ENCODE results near the gene CCN2. TPM values are rescaled to one million over a fixed set of nuclear protein-coding genes. Genes with fewer than 3 reads are reported as not detected.
"Not testable (repeated sequence)": the region's sequence is repeated elsewhere in the genome, so short reads cannot be mapped to it uniquely, and the experiment has no call there.

Gene CCN2
- total RNA-seq, 1 donor from 2014 or later = 33.5 TPM

DNA sequence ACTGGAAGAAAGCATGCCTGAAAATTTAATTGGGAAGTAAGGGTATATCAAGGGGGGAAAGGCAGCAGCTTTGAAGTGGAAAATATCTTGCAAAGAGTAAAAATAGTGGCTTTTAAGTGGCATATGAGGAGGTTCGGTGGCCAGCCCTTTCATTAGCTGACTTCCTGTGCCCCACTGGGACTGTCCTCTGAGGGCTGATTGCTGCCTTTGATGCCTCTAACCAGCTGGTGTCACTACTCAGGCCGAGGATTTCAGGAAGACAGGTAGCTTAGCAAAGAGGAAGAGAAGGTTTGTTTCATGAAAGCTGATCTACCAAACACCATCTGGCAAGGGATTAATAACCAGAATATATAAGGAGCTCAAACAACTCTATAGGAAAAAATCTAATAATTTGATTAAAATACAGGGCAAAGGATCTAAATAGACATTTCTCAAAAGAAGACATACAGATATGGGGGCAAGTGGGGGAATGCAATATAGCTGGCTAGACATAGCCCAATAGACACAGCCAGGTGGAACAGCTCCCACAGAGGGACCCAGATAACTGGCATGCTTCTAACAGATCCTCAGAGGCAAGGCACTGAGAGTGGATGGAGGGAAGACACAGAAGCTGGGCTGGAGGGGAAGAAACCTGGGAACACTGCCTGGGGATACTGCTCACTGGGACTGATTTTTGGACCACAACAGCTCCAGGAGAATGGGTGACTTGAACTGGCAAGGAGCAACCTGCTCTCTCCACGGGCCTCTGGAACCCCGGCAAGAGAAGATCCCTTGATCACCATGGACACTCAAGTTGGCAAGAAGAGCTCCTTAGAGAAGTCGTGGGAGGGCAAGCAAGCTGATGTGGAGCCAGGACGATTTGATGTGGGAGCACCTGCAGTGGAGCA, 33.2 kb downstream of the CCN2 start:
- no peaks in the 10 kb centered on the region for H3K36me3 Mint-ChIP-seq (ENCODE audit: insufficient read depth)
- peaks cover 4% of the 10 kb centered on the region for H3K9me3 Mint-ChIP-seq (ENCODE audit: low read depth)
- peaks cover 3% of the 10 kb centered on the region for H3K27me3 Mint-ChIP-seq
- H3K4me3 Mint-ChIP-seq (ENCODE audit: low read depth) = no peak overlapping the region
- TF ChIP-seq, protein P1, sequence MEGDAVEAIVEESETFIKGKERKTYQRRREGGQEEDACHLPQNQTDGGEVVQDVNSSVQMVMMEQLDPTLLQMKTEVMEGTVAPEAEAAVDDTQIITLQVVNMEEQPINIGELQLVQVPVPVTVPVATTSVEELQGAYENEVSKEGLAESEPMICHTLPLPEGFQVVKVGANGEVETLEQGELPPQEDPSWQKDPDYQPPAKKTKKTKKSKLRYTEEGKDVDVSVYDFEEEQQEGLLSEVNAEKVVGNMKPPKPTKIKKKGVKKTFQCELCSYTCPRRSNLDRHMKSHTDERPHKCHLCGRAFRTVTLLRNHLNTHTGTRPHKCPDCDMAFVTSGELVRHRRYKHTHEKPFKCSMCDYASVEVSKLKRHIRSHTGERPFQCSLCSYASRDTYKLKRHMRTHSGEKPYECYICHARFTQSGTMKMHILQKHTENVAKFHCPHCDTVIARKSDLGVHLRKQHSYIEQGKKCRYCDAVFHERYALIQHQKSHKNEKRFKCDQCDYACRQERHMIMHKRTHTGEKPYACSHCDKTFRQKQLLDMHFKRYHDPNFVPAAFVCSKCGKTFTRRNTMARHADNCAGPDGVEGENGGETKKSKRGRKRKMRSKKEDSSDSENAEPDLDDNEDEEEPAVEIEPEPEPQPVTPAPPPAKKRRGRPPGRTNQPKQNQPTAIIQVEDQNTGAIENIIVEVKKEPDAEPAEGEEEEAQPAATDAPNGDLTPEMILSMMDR (IDR thresholded peaks at IDR 0.05; ENCODE audit: unreplicated experiment) = no peak
- no peak for DNase-seq (ENCODE audit: low spot score, unreplicated experiment)
- no peak overlapping the region for H3K27ac Mint-ChIP-seq
- H3K4me1 Mint-ChIP-seq (ENCODE audit: low read depth) = no peaks in the 10 kb centered on the region

DNA sequence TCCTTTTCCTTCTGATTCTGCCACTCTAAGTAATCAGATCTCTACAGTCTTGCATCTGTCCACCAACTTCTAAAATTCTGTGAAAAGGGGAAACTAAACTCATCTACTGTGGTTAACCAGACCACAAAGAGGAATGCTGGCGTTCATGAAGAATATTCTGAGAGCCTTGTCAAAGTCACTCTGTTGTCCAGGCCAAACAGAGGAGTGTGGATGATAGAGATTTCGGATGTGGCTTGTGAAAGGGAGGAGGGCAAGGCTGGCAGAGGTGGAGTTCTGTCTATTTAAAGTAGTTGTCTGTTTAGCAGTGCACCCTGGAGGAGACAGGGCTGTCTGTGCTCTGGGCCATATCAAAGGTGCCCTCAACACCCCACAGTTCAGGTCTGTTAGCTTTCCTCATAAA, 33.9 kb downstream of the CCN2 start:
- peaks cover 4% of the 10 kb centered on the region for H3K9me3 Mint-ChIP-seq (ENCODE audit: low read depth)
- H3K4me1 Mint-ChIP-seq (ENCODE audit: low read depth) = no peaks in the 10 kb centered on the region
- DNase-seq (ENCODE audit: low spot score, unreplicated experiment) = no peak
- H3K27ac Mint-ChIP-seq = no peak overlapping the region
- H3K4me3 Mint-ChIP-seq (ENCODE audit: low read depth) = no peak overlapping the region
- TF ChIP-seq, protein P1 (IDR thresholded peaks at IDR 0.05; ENCODE audit: unreplicated experiment) = no peak
- no peaks in the 10 kb centered on the region for H3K36me3 Mint-ChIP-seq (ENCODE audit: insufficient read depth)
- H3K27me3 Mint-ChIP-seq = peaks cover 3% of the 10 kb centered on the region

DNA sequence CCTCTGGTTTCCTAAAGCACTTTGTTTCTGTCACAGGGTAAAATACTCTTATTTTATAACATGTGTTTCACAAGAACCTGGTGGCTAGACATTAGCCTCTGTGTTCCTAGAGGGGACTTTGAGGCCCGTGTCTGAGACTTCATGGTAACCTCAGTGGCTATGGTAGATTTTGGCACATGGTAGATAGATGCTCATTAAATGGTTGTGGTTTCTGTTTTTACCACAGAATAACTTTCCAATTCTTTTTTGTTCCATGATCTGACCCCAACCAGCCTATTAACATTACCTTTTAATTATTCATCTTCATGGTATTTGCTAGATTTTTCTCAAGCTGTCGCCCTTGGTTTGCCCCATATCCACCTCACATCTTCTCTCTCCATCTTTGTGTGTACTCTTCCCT, 34.3 kb downstream of the CCN2 start:
- Mint-ChIP-seq H3K9me3 (ENCODE audit: low read depth) (peaks cover 4% of the 10 kb centered on the region), H3K27ac (no peak overlapping the region), H3K4me1 (ENCODE audit: low read depth) (no peaks in the 10 kb centered on the region), H3K36me3 (ENCODE audit: insufficient read depth) (no peaks in the 10 kb centered on the region), H3K27me3 (peaks cover 3% of the 10 kb centered on the region), H3K4me3 (ENCODE audit: low read depth) (no peak overlapping the region)
- TF ChIP-seq, protein P1 (IDR thresholded peaks at IDR 0.05; ENCODE audit: unreplicated experiment) = no peak
- DNase-seq (ENCODE audit: low spot score, unreplicated experiment) = no peak

DNA sequence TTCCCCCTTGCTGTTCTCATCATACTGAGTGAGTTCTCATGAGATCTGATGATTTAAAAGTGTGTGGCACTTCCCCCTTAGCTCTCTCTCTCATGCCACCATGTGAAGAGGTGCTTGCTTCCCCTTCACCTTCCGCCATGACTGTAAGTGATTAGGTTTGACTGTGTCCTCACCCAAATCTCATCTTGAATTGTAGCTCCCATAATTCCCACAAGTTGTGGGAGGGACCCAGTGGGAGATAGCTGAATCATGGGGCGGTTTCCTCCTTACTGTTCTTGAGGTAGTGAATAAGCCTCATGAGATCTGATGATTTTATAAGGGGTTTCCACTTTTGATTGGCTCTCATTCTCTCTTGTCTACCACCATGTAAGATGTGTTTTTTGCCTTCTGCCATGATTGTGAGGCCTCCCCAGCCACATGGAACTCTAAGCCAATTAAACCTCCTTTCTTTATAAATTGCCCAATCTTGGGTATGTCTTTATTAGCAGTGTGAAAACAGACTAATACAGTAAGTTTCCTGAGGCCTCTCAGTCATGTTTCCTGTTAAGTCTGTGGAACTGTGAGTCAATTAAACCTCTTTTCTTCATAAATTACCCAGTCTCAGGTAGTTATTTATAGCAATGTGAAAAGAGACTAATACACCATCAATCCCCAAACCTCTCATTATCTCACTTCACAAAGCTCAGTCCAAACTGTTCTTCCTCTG, 34.9 kb downstream of the CCN2 start:
- not testable (repeated sequence) for DNase-seq (ENCODE audit: low spot score, unreplicated experiment); H3K27me3 Mint-ChIP-seq; H3K9me3 Mint-ChIP-seq (ENCODE audit: low read depth); H3K27ac Mint-ChIP-seq; H3K36me3 Mint-ChIP-seq (ENCODE audit: insufficient read depth); H3K4me1 Mint-ChIP-seq (ENCODE audit: low read depth); H3K4me3 Mint-ChIP-seq (ENCODE audit: low read depth)

DNA sequence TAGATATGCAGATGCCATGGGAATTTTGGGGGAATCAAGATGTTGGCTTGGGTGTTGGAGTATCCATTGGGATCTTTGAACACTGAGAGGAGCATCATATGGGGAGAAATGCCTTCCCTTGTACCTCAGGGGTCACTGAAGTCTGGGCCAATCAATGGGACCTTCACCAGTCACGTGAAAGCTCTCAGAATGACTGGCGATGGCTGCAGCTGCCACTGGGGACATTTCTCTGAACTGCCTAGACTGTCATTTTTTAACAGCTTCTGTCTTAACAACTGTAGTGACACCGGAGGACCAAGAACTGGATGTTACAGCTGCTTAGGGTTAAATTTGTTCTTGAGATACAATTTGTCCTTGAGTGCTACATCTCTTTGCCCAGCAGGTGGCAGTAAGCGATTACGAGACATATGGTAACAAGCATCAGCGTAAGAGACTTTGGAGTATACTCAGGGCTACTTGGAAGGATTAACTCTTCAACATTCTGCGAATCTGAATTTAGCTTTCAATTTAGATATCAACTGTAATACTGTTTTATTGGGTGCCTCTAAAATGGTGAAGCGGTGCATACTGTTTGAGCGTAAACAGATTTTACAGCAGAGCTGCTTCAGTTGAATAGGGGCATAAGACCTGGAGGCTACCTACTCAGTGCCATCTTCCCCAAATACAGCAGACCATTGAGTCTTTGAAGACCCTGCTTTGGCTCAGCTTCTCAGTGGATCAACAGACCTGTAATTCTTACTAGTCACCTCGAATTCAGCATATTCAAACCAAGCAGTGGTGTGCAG, 36.0 kb downstream of the CCN2 start:
- Mint-ChIP-seq H3K4me3 (ENCODE audit: low read depth) (no peak overlapping the region), H3K36me3 (ENCODE audit: insufficient read depth) (no peaks in the 10 kb centered on the region), H3K27ac (no peak overlapping the region), H3K27me3 (peaks cover 3% of the 10 kb centered on the region), H3K4me1 (ENCODE audit: low read depth) (no peaks in the 10 kb centered on the region), H3K9me3 (ENCODE audit: low read depth) (peaks cover 4% of the 10 kb centered on the region)
- TF ChIP-seq, protein P1 (IDR thresholded peaks at IDR 0.05; ENCODE audit: unreplicated experiment) = peak; percentile 88
- DNase-seq (ENCODE audit: low spot score, unreplicated experiment) = peak; percentile 19
